ENCODE data around the gene CPN2. TPM values are rescaled to one million over a fixed set of nuclear protein-coding genes. Genes with fewer than 3 reads are reported as not detected.

CPN2 gene
- total RNA-seq, 1 experiment from 2014 or later = not detected

GRCh38 chr3:194321693-194322640 is 29.2 kb downstream of the CPN2 start:
- no peak overlapping the region for H3K4me3 Mint-ChIP-seq (ENCODE audit: low read depth, unreplicated experiment)
- intact Hi-C loops (cut with micrococcal nuclease; ENCODE audit: unreplicated experiment) = loop anchor here (2.0 to 5.0 kb wide), 5 partner anchors 183 to 657 kb away; no protein-coding TSS in a partner anchor
- no peak overlapping the region for H3K27ac Mint-ChIP-seq (ENCODE audit: unreplicated experiment)
- H3K27me3 Mint-ChIP-seq (ENCODE audit: unreplicated experiment) = no peaks in the 10 kb centered on the region
- H3K36me3 Mint-ChIP-seq (ENCODE audit: insufficient read depth, unreplicated experiment) = peaks cover 7% of the 10 kb centered on the region
- TSS peak; percentile 32 for BruUV-seq (replicated peaks)
- CTCF ChIA-PET = interaction anchor here (1.0 to 1.9 kb wide), 11 partner anchors 12 to 656 kb away, joined by 3 to 10 read pairs (median 6); partner anchors contain the start of gene HES1
- no peak for TF ChIP-seq CTCF (IDR thresholded peaks at IDR 0.05; ENCODE audit: unreplicated experiment)
- peaks cover 8% of the 10 kb centered on the region for H3K9me3 Mint-ChIP-seq (ENCODE audit: low read depth, unreplicated experiment)
- peak; percentile 88 for DNase-seq
- H3K4me1 Mint-ChIP-seq (ENCODE audit: low read depth, unreplicated experiment) = peaks cover 39% of the 10 kb centered on the region

GRCh38 chr3:194320744-194321243 is 30.3 kb downstream of the CPN2 start:
- DNase-seq = peak; percentile 67

GRCh38 chr3:194320100-194320499 is 31.0 kb downstream of the CPN2 start:
- BruUV-seq (replicated peaks) = no TSS peak
- Mint-ChIP-seq H3K27me3 (ENCODE audit: unreplicated experiment) (no peaks in the 10 kb centered on the region), H3K4me1 (ENCODE audit: low read depth, unreplicated experiment) (peaks cover 53% of the 10 kb centered on the region), H3K27ac (ENCODE audit: unreplicated experiment) (no peak overlapping the region), H3K9me3 (ENCODE audit: low read depth, unreplicated experiment) (peaks cover 8% of the 10 kb centered on the region), H3K36me3 (ENCODE audit: insufficient read depth, unreplicated experiment) (peaks cover 11% of the 10 kb centered on the region), H3K4me3 (ENCODE audit: low read depth, unreplicated experiment) (no peak overlapping the region)
- TF ChIP-seq CTCF (IDR thresholded peaks at IDR 0.05; ENCODE audit: unreplicated experiment) = no peak
- CTCF ChIA-PET = no interaction called here
- DNase-seq = no peak
- intact Hi-C loops (cut with micrococcal nuclease; ENCODE audit: unreplicated experiment) = loop anchor here (2.0 to 5.0 kb wide), 4 partner anchors 243 to 655 kb away; no protein-coding TSS in a partner anchor

More at GRCh38 chr3:194320744-194321243, 30.3 kb downstream of the CPN2 start:
- Mint-ChIP-seq H3K27me3 (ENCODE audit: unreplicated experiment) (no peaks in the 10 kb centered on the region), H3K4me1 (ENCODE audit: low read depth, unreplicated experiment) (peaks cover 49% of the 10 kb centered on the region), H3K36me3 (ENCODE audit: insufficient read depth, unreplicated experiment) (peaks cover 7% of the 10 kb centered on the region), H3K27ac (ENCODE audit: unreplicated experiment) (no peak overlapping the region), H3K9me3 (ENCODE audit: low read depth, unreplicated experiment) (peaks cover 8% of the 10 kb centered on the region), H3K4me3 (ENCODE audit: low read depth, unreplicated experiment) (no peak overlapping the region)
- CTCF ChIA-PET = no interaction called here
- TF ChIP-seq CTCF (IDR thresholded peaks at IDR 0.05; ENCODE audit: unreplicated experiment) = no peak
- no TSS peak for BruUV-seq (replicated peaks)
- intact Hi-C loops (cut with micrococcal nuclease; ENCODE audit: unreplicated experiment) = loop anchor here (2.0 to 5.0 kb wide), 4 partner anchors 243 to 656 kb away; no protein-coding TSS in a partner anchor

GRCh38 chr3:194318511-194319161 is 32.5 kb downstream of the CPN2 start:
- H3K4me3 Mint-ChIP-seq (ENCODE audit: low read depth, unreplicated experiment) = no peak overlapping the region
- no peaks in the 10 kb centered on the region for H3K27me3 Mint-ChIP-seq (ENCODE audit: unreplicated experiment)
- no TSS peak for BruUV-seq (replicated peaks)
- intact Hi-C loops (cut with micrococcal nuclease; ENCODE audit: unreplicated experiment) = loop anchor here (5.0 kb wide), 1 partner anchor 311 kb away; no protein-coding TSS in a partner anchor
- CTCF ChIA-PET = interaction anchor here (0.6 kb wide), 1 partner anchor 490 kb away, joined by 7 read pairs; no protein-coding TSS in a partner anchor
- H3K4me1 Mint-ChIP-seq (ENCODE audit: low read depth, unreplicated experiment) = peaks cover 59% of the 10 kb centered on the region
- H3K27ac Mint-ChIP-seq (ENCODE audit: unreplicated experiment) = no peak overlapping the region
- peaks cover 8% of the 10 kb centered on the region for H3K9me3 Mint-ChIP-seq (ENCODE audit: low read depth, unreplicated experiment)
- peaks cover 20% of the 10 kb centered on the region for H3K36me3 Mint-ChIP-seq (ENCODE audit: insufficient read depth, unreplicated experiment)
- TF ChIP-seq CTCF (IDR thresholded peaks at IDR 0.05; ENCODE audit: unreplicated experiment) = no peak
- DNase-seq = no peak

Data from Calu3 (cell line).